Stimulated activated CD4-positive, alpha-beta T cell treated with anti-CD3 and anti-CD28 coated beads, Interleukin-2, amount 100 ng/mL, for 48 hours (primary cell): Measurements from ENCODE around the gene SLC39A8.
"Not testable (repeated sequence)": the region's sequence is repeated elsewhere in the genome, so short reads cannot be mapped to it uniquely, and the experiment has no call there.

Experiments
- DNase-seq, 2 donors: peaks; one replicate each; pipeline ENCODE4 v3.0.0-alpha.2; 2020

The SLC39A8 gene

DNA sequence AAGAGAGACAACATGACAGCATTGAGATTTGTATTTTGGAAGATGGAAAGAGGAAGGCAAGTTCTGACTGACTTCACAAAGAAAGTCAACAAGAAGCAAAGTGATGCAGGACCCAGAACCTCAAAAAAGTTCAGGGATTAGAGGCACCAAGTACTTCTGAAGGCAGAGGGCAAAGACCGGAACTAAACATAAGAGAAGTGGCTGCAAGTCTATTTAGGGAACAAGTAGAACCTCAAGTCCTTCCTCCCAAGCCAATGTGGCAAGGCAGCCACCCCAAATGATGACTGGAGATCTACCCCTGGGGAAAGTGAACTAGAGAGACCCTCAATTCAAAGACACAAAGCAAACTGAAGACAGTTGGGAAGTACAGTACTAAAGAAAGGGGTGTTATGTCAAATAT lies 46.6 kb downstream of the SLC39A8 start:
- DNase-seq = no peak

DNA sequence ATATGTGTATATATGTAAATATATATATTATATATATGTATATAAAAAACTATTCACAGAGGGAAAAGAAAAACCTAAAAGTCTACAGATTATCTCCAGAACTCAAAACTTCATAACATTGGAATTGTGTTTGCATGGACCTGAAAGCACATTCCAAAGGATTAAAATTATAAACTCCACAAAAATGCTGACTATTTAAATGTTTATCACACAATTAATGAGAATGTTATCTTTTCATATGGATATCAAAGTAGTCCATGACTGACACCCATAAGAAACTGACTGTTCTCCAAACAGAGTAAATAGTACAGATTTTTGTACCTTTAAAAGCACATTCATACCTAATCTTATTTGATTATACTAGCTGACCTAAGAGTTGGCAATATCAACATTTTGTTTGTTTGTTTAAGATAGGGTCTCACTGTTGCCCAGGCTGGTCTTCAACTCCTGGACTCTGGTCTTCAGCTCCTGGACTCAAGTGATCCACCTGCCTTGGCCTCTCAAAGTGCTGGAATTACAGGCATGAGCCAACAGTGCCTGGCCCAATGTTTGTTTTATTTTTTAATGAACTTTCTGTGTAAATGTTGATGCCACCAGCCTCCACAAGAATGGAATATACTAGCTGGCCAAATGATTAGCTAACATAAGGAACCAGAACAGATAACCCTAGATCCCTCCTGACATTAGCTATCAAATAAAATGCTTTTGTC lies 50.0 kb downstream of the SLC39A8 start:
- no peak for DNase-seq

DNA sequence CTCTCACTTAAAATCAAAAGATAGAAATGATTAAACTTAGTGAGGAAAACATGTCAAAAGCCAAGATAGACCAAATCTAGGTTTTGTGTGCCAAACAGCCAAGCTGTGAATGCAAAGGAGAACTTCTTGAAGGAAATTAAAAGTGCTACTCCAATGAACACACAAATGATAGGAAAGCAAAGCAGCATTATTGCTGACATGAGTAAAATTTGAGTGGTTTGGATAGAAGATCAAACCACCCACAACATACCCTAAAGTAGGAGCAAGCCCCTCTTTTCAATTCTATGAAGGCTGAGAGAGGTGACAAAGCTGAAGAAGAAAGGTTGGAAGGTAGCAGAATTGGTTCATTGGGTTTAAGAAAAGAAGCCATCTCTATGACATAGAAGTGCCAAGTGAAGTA lies 56.8 kb downstream of the SLC39A8 start:
- DNase-seq = no peak

DNA sequence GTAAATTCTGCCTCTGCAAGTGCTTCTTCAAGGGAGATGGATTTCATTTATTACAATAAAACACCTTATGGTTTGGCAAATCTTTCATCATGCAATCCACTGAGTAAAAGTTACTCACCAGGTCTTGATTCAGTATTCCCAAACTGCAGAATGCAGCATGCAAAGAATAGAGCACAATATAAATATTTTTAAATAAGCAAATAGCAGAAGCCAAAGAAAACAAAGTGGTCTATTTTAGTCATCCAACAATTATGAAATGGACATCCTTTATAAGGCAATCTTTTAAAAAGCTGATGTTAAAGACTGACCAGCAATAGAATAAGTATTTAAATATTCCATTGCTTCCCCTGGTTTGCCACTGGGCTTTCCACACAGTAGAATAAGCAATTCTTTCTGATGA lies 59.5 kb downstream of the SLC39A8 start:
- no peak for DNase-seq

DNA sequence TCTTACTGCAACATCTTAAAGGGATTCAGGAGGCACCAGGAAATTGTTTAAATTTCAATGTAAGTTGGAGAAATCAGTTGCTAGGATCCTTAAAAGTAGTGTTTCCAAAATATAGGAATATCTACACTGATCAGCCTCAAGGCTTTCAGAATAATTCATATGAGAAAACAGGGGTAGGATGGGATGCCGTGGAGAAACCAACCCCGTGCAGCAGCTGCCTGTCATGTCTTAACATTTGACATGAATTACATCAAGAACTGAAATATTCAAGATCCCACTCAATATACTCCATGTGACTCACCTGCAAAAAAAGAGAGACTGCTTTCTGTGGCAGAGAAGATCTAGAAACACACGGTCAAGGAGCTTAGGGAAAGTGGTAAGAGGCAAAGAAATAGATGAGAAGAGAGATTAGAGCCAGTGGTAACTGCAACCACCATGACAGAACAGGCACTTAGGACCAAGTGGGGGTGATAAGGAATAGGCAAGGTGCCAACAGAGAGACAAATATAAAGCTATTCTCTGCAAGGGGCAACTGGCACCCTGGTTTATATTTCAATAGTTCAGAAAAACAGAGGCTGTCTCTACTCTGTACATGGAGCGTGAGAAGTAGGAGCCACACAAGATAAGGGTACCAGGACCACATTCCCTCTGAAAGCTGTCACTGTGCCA lies 64.0 kb downstream of the SLC39A8 start:
- no peak for DNase-seq

DNA sequence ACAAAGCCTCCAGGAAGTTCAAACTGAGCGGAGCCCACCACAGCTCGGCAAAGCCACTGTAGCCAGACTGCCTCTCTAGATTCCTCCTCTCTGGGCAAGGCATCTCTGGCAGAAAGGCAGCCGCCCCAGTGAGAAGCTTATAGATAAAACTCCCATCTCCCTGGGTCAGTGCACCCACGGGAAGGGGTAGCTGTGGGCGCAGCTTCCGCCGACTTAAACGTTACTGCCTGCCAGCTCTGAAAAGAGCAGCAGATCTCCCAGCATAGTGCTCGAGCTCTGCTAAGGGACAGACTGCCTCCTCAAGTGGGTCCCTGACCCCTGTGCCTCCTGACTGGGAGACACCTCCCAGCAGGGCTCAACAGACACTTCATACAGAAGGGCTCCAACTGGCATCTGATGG lies 72.0 kb downstream of the SLC39A8 start:
- DNase-seq = not testable (repeated sequence)

DNA sequence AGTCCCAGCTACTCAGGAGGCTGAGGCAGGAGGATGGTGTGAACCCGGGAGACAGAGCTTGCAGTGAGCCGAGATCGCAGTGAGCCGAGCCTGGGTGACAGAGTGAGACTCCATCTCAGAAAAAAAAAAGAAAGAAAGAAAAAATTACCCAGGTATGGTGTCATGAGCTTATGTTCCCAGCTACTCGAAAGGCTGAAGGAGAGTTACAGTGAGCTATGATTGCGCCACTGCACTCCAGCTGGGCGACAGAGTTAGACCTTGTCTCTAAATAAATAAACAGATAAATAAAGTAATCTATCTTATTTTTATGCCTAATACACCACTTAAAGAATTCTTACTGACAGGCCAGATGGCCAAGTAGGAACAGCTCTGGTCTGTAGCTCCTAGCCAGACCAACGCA lies 73.0 kb downstream of the SLC39A8 start:
- DNase-seq = no peak

DNA sequence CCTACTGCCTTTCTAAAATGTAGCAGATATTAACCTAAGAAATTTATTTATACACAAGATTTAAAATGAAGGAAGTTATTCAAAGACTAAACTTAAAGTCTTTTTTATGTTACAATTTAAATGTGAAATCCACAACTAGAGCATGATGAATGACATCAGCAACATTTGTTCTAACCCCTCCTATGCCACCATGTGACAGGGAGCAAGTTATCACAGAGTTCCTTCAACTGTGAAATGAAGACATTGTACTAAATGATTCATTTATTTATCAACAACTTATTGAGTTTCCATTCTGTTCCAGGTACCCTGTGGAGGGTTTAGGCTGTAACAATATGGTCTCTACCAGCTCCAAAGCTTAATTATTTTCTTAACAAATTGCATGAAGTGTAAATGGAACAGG lies 76.9 kb downstream of the SLC39A8 start:
- DNase-seq = no peak

DNA sequence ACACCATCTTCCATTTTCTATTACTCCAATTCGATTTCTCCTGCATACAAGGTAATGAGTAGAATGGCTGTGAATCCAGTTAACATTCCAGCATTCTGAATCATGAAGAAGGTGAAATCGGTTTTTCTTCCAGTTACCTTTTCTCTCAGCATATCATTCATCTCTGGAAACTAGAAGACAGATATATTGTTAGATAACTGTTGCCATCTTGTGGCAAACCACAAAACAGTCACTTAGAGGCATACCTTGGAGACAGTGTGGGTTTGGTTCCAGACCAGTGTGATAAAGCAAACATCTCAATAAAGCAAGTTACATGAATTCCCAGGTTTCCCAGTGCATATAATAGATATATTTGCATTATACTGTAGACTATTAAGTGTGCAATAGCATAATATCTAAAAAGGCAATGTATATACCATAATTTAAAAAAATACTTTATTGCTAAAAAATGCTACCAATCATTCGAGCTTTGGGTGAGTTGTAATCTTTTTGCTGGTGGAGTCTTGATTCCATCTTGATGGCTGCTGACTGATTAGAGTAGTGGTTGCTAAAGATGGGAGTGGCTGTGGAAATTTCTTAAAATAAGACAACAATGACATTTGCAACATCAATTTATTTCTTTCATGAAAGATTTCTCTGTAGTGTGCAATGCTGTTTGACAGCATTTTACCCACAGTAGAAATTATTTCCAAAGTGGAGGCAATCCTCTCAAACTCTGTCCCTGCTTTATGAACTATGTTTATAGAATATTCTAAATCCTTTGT lies 82.1 kb downstream of the SLC39A8 start:
- DNase-seq = no peak

DNA sequence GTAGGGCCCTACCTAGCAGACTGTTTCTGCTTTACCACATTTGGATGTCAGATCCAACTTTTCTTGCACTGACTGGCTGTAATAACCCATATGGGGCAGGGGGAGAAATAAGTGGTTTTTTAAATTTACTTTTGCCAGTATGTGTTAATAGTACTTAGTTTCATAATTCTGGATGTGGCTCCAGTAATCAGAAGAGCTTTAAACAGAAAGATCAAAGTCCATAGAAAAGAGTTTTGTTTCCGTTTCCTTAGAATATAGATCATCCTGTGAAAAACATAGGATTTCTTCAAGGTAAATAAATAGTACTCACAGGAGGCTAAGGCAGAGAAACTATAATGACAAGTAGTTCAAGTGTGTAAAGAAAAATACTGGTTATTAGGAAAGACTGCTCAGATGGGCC lies 85.6 kb downstream of the SLC39A8 start:
- no peak for DNase-seq

DNA sequence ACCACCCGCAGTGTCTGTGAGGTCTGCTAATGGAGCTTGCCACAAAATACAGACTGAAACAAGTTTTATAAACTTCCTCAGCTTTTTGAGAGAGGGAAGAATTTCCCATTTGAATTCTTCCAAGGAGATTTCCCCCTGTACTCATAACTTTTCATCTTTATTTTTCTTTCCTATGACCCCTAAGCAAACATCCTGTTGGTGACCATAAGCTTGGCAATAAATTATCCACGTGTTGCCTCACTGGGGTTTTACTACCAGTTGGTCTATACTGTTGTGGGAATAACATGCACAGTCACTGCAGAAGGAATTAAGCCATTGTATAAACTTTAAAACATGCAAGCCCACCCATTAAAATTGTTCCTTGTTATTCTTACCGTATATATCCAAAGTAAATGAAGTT lies 86.2 kb downstream of the SLC39A8 start:
- DNase-seq = no peak

DNA sequence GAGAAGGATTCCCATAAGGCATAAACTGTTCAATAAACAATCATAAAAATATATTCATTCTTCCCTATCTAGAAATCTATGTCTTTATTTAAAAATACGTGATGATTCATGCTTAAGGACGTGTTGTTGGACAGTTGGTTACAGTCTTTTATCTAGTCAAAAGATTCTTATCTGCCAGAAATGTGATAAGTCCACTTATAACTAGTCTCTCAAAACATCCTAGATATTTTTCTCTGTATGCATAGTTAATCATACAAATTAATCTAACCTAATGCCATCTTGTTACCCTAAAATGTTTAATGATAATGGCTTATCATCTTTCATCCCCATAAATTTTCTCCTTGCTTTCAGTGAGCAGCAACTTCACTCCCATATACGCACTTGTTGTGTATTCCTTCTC lies 89.0 kb downstream of the SLC39A8 start:
- no peak for DNase-seq

DNA sequence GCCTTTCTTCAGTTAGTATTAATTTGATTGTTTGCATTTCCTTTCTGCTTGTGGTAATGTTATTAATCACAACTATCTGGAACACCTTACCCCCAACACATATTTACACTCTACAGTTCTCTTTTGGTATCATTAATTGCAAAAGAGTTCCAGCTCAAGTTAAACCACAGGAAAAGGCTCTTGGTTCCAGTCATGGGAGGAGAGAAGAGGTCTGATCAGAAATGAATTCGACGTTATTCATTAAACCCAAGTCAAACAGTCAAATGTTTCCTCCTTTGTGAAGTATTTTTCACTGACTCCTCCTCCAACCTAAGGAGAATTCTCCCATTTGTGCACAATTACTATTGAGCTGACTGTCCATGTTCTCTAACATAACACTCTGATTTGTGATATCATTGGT lies 91.4 kb downstream of the SLC39A8 start:
- no peak for DNase-seq

DNA sequence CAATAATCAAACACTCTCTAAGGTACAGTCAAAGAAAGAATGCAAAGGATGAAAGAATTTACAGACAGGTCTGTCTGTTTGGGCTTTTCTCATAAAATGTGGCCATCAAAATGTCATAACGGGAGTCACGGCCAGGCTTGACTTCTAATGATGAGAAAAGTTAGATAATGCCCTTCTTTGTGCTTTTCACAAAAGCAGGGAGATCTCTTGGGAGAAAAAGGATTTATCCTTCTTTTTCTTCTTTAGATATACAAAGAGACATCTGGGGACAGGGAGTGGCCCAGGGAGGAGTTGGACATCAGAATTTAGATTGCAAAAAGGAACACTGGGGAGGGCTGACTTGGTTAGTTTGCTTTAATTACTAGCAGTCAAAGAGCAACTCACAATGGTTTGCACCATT lies 93.1 kb downstream of the SLC39A8 start:
- no peak for DNase-seq

DNA sequence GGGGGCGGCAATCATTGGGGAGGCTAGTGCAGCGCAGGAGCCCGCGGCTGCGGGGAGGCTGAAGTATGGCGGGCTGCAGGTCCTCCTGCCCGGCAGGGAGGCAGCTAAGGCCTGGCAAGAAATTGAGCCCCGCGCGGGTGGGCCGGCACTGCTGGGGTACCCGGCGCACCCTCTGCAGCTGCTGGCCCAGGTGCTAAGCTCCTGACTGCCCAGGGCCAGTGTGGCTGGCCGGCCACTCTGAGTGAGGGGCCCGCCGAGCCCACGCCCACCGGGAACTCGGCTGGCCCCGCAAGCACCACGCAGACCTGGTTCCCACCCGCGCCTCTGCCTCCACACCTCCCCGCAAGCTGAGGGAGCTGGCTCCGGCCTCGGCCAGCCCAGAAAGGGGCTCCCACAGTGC lies 94.9 kb downstream of the SLC39A8 start:
- DNase-seq = no peak

DNA sequence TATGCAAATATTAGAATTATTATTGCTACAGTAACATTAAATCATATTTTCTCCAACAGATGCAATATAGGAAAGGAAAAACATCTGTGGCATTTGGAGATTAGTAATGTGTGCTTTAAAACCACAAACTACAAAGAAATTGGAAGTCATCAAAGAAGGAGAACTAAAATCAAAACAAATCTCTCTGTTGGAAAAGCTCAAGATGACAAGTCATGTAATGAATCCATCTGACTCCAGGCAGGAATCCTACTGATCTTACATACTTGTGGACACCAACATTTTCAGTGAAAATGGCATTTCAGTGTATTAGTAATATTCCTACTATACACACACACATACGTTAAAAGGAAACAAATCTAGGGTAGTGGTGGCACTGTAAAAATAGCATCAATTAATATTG lies 98.2 kb downstream of the SLC39A8 start:
- no peak for DNase-seq

DNA sequence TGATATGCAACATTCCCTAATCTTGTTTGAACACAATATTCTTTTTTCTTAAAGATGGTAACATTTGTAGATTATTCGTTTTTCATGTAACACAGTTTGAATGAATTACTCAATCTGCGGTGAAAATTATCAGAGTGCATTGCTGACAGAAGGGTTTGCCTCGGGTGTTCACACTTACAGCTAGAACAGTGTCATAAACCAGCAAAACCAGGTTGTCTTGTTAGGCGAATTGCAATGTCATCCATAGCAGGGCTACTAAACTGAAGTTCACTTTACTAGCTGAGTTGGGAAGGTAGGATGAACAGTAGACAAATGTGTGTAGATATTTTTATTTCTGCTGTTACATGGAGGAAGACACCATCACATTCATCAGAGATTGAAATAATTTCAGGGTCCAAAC lies 98.9 kb downstream of the SLC39A8 start:
- no peak for DNase-seq

DNA sequence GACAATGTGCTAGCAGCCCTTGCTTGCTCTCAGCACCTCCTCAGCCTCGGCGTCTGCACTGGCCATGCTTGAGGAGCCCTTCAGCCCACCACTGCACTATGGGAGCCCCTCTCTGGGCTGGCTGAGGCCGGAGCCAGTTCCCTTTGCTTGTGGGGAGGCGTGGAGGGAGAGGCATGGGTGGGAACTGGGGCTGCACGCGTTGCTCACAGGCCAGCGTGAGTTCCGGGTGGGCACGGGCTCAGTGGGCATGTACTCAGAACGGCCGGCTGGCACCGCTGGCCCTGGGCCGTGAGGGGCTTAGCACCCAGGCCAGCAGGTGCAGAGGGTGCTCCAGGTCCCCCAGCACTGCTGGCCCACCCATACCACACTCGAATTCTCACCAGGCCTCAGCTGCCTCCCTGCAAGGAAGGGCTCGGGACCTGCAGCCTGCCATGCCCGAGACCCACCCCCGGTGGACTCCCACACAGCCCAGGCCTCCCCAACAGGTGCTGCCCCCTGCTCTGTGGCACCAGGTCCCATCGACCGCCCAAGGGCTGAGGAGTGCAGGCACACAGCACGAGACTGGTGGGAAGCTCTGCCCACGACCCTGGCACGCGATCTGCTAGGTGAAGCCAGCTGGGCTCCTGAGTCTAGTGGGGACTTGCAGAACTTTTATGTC lies 100.3 kb downstream of the SLC39A8 start:
- DNase-seq = no peak

DNA sequence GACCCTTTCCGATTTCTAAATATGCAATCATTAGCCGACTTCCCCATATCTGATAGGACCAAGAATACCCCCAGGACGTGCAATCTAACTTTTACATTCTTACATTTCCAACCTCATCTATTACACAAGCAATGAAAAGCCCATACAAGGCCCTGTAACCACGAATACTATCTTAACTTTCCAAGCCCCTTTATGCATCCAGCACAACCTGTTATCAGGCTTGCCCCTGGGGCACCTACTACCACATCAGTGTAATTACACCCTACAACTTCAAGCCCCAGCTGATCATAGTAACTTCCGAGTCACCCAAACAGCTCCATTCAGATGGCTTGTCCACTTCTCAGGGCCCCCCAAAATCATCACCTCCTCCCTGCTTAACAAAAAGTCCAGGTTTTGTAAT lies 102.0 kb downstream of the SLC39A8 start:
- not testable (repeated sequence) for DNase-seq

DNA sequence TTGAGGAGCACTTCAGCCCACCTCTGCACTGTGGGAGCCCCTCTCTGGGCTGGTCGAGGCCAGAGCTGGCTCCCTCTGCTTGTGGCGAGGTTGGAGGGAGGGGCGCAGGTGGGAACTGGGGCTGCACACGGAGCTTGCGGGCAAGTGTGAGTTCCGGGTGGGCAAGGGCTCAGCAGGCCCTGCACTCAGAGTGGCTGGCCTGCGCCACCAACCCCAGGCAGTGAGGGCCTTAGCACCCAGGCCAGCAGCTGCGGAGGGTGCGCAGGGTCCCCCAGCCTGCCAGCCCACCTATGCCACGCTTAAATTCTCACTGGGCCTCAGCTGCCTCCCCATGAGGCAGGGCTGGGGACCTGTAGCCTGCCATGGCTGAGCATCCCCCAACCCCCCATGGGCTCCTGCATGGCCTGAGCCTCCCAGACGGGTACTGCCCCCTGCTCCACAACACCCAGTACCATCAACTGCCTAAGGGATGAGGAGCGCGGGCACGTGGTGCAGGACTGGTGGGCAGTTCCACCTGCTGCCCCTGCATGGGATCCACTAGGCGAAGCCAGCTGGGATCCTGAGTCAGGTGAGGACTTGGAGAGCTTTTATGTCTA lies 110.9 kb downstream of the SLC39A8 start:
- DNase-seq = no peak

DNA sequence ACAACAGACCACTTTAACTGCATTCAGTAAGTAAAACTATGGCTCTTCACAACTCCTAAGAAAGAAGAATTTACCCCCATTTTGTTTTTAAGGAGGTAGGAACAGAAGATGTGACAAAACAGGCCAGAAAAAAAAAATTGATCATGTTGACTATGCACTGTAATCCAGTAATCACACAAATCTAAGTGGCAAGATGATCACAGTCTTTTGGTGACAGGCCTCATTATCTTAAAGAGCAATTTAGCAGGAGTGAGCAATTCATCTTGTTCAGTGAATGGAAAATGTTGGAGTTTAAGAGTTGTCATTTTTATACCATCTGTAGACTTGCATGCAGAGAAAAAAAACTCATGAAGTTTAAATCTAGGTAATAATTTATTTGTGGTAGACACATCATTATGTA lies 115.1 kb downstream of the SLC39A8 start:
- DNase-seq = no peak

DNA sequence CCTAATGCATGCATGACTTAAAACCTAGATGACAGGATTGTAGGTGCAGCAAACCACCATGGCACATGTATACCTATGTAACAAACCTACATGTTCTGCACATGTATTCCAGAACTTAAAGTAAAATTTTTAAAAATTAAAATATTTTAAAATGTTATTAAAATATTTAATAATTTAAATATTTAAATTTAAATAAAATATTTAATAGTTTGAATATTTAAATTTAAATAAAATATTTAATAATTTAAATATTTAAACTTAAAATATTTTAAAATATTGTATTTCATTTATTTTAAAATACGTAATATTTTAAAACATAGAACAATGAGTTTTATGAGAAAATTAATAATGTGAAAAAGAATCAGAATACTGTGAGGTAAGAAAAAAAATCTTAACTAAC lies 117.9 kb downstream of the SLC39A8 start:
- no peak for DNase-seq

DNA sequence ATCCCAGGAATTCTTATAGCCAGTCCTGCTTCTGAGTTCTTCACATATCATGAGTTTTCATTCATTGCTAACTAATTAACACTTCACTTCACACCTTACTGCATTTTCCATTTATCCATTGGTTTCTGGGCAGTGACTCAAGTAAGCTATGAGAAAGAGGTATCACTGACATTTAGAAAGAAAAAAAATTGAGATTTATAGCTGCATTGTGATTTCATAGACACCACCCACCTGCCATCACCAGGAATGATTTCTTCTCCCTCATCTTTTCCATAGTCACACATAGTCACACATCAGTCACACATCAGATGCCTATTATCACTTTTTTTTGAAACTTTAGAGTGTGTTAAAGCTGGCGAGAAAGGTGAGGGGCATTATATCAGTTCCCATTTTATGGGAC lies 121.8 kb downstream of the SLC39A8 start:
- no peak for DNase-seq
